Uterus (tissue), 4 donors: Measurements from ENCODE around the gene RASA3. TPM values are rescaled to one million over a fixed set of nuclear protein-coding genes. Genes with fewer than 3 reads are reported as not detected.

Source experiments
- DNase-seq, 2 donors: peaks; one replicate each; pipeline ENCODE4 v3.0.0-alpha.2; 2019 to 2020
- H3K27ac ChIP-seq, 2 donors: fragments of 200-600 bp; sonication (generic); 1 replicate in 1 of 2; 2 replicates in 1 of 2; pipeline ENCODE4 v1.5.1; 2016 to 2018
- H3K27me3 ChIP-seq, 2 donors: fragments of 200-600 bp; sonication (generic); one replicate each; pipeline ENCODE4 v1.5.1; 2018 to 2019; ENCODE audit warnings: control low read depth in 1 of 2
- H3K36me3 ChIP-seq, 2 donors: fragments of 200-600 bp; sonication (generic); one replicate each; pipeline ENCODE4 v1.5.1; 2019; ENCODE audit warnings: control low read depth in 1 of 2
- H3K4me1 ChIP-seq, 2 donors: fragments of 200-600 bp; sonication (generic); one replicate each; pipeline ENCODE4 v1.5.1; 2018 to 2019; ENCODE audit warnings: control low read depth in 1 of 2
- H3K4me3 ChIP-seq, 2 donors: fragments of 200-600 bp; sonication (generic); 1 replicate in 1 of 2; 2 replicates in 1 of 2; pipeline ENCODE4 v1.5.1; 2018 to 2019; ENCODE audit warnings: mild to moderate bottlenecking in 1 of 2
- H3K9me3 ChIP-seq, 2 donors: fragments of 200-600 bp; sonication (generic); one replicate each; pipeline ENCODE4 v1.5.1; 2019; ENCODE audit warnings: control low read depth in 1 of 2
- CTCF ChIP-seq, 4 experiments: fragments of 200-600 bp in 2 of 4; fragments of 450-650 bp in 2 of 4; sonication (generic) in 2 of 4; IDR thresholded peaks; one replicate each; pipeline ENCODE4 v1.5.1; 2016 to 2019; ENCODE audit warnings: antibody characterized with exemption in 4 of 4, mild to moderate bottlenecking in 2 of 4, moderate library complexity in 1 of 4
- POLR2A ChIP-seq, 2 donors: fragments of 450-650 bp; IDR thresholded peaks; one replicate each; pipeline ENCODE4 v1.6.1; 2016; ENCODE audit warnings: antibody characterized with exemption in 2 of 2, mild to moderate bottlenecking in 1 of 2, moderate library complexity in 1 of 2
- intact Hi-C: fragments of 100-400 bp; cut with DNase I; formaldehyde crosslinking; loops from one replicate; pipeline ENCODE4 v1.15.1; 2023; ENCODE audit warnings: low total_unique reads
- total RNA-seq, 4 donors: library from RNA; depleted of rRNA in 3 of 4; stranded (reverse); fragments of >200 nt in 3 of 4; gene quantifications; one replicate each; pipeline versions ENCODE4 v1.1.0 to v1.2.4, GENCODE V29; 2014 to 2023
- donor health status: DM: yes; HTN: yes; CAD: no.

RASA3 gene
- total RNA-seq, 4 donors from 2014 or later = 8.5 to 31.6 (median 17.2) TPM

- H3K4me3 ChIP-seq = no peak overlapping the region
- intact Hi-C loops = no loop called here
- DNase-seq = no peak
- no peaks in the 10 kb centered on the region for H3K9me3 ChIP-seq
- H3K27ac ChIP-seq = no peak overlapping the region
- H3K4me1 ChIP-seq = no peaks in the 10 kb centered on the region
- H3K36me3 ChIP-seq = no peaks in the 10 kb centered on the region
- no peaks in the 10 kb centered on the region for H3K27me3 ChIP-seq
- TF ChIP-seq POLR2A (IDR thresholded peaks at IDR 0.05) (no peak), CTCF (IDR thresholded peaks at IDR 0.05) (no peak)
These were observed 16.1 kb upstream of the RASA3 start for GRCh38 chr13:114148521-114148855.

- no peaks in the 10 kb centered on the region for H3K4me1 ChIP-seq
- H3K4me3 ChIP-seq = no peak overlapping the region
- no peak overlapping the region for H3K27ac ChIP-seq
- TF ChIP-seq POLR2A (IDR thresholded peaks at IDR 0.05) = no peak
- no peak for TF ChIP-seq CTCF (IDR thresholded peaks at IDR 0.05)
- H3K9me3 ChIP-seq = no peaks in the 10 kb centered on the region
- H3K36me3 ChIP-seq = no peaks in the 10 kb centered on the region
- intact Hi-C loops = no loop called here
- H3K27me3 ChIP-seq = no peaks in the 10 kb centered on the region
- DNase-seq = no peak
These were observed 15.5 kb upstream of the RASA3 start for GRCh38 chr13:114147803-114148520.

- Histone ChIP-seq H3K4me3 (no peak overlapping the region), H3K36me3 (no peaks in the 10 kb centered on the region), H3K27me3 (no peaks in the 10 kb centered on the region), H3K4me1 (no peaks in the 10 kb centered on the region), H3K27ac (no peak overlapping the region), H3K9me3 (no peaks in the 10 kb centered on the region)
- DNase-seq = no peak
- intact Hi-C loops = no loop called here
- TF ChIP-seq POLR2A (IDR thresholded peaks at IDR 0.05) = no peak
- TF ChIP-seq CTCF (IDR thresholded peaks at IDR 0.05) = no peak
These were observed 14.2 kb upstream of the RASA3 start for GRCh38 chr13:114146629-114147028.

GRCh38 chr13:114146173-114146572, 13.8 kb upstream of the RASA3 start:
- intact Hi-C loops = no loop called here
- H3K36me3 ChIP-seq = no peaks in the 10 kb centered on the region
- TF ChIP-seq POLR2A (IDR thresholded peaks at IDR 0.05) = no peak
- no peak for TF ChIP-seq CTCF (IDR thresholded peaks at IDR 0.05)
- H3K27me3 ChIP-seq = no peaks in the 10 kb centered on the region
- no peak for DNase-seq
- no peaks in the 10 kb centered on the region for H3K9me3 ChIP-seq
- H3K27ac ChIP-seq = no peak overlapping the region
- H3K4me3 ChIP-seq = no peak overlapping the region
- H3K4me1 ChIP-seq = no peaks in the 10 kb centered on the region

GRCh38 chr13:114145722-114146121, 13.3 kb upstream of the RASA3 start:
- TF ChIP-seq POLR2A (IDR thresholded peaks at IDR 0.05) = no peak
- no peak for TF ChIP-seq CTCF (IDR thresholded peaks at IDR 0.05)
- Histone ChIP-seq H3K4me3 (no peak overlapping the region), H3K36me3 (no peaks in the 10 kb centered on the region), H3K27ac (no peak overlapping the region), H3K4me1 (no peaks in the 10 kb centered on the region), H3K9me3 (no peaks in the 10 kb centered on the region), H3K27me3 (no peaks in the 10 kb centered on the region)
- no peak for DNase-seq
- intact Hi-C loops = no loop called here
